ENCODE measurements around the gene HMHB1.

Gene HMHB1

DNA sequence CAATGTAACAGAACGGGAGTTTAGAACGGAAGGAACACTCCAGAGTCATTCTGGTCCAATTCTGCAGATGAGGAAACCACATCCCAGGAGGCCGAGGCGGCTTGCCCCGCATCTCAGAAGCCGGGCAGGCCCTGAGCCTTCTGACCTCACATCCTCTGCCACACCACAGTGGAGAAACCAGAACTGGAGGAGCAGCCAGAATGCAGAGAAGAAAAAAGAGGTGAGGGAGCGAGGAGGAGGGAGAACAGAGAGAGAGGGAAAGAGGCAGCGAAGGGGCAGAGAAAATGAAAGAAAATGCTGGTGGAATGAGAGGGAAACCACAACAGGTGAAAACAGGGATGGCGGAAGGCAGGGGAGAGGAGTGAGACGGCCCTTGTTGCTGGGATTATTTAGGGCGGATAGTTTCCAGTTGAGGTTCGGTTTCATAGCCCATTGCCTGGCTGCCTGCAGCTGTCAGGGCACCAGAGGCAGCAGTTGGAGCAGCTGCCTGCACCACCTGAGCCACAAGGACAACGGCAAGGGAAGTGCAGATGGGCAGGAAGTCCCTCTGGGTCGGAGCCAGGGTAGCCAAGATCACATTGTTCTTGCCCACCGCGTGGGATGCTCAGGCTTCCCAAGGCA lies at the start of gene HMHB1:
Gene HMHB1 (plus strand): TSS at position 77 of the 621 bp plus-strand sequence.
- DNase-seq: no peak

DNA sequence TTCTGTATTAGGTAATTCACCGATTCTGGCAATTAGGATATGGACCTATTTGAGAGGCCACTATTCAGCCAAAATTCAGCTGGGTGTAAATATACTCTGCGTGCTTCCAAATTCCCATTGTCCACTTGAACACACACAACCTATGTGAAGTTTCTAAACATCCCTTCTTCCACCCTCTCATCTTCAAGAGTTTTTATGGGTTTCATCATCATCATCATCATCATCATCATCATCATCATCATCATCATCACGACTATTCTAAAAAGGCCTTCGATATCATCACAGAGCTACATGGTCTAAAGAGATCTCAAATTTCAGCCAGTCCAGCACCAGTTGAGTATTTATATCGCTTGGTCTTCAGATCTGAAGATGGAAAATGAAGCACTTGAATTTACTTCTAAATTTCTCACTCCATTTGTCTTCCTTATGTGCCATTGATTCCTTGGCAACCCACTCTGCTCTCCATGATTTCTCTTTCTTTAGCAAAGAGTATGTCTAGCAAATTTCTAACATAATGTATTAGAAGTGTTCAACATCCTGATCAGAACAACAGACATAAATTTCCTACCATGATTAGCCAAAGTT lies 49.2 kb upstream of the HMHB1 start:
- no peak for DNase-seq

DNA sequence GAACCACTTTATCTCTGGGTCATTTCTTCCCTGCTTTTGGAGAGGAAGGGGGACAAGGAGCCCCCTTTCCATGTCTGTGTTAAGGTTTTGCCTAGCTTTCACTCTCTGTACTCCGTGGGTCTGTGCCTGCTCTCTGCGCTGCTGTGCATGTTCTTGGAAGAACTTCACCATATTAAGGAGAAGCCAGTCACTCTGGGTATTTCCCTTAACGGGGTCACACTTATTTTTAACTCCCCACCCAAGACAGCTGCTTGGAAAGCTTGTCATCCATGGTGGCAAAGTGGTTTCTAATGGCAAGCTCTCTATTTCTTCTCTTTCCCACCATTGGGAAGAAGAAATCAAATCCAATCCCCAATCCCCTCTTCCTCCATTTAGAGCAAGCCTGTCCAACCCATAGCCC lies 44.8 kb upstream of the HMHB1 start:
- DNase-seq: no peak

DNA sequence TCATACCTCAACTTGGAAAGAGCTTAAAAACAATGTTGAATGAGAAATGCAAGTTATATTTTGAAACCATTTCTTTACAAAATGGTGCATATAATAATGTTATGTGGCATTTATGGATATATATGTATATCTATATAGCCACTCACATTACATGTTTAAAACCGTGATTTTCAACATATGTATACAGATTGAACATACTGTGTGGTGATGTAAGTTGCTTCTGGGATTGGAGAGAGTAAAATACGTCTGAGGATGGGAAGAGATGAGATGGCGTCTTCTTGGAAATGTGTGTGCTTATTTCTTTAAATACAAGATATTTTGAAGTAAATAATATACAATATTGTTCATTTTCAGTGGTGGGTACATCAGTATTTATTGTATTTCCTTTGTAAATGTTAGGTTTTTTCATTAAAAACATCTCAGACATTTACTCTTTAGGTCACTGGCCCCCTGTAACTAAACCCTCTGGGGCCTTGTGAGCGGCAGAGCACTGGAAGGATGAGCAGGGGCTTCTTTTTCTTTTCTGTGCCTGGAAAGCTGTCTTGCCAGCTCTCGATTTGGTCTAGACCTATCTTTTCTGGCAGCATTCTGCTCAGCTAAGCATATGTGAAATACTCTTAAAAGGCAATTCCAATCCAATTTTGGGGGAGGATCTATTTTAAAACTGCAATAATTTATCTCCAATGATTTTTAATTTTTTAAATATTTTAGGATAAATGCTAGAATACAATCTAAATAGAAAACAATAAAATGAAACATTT lies 42.8 kb upstream of the HMHB1 start:
- no peak for DNase-seq

DNA sequence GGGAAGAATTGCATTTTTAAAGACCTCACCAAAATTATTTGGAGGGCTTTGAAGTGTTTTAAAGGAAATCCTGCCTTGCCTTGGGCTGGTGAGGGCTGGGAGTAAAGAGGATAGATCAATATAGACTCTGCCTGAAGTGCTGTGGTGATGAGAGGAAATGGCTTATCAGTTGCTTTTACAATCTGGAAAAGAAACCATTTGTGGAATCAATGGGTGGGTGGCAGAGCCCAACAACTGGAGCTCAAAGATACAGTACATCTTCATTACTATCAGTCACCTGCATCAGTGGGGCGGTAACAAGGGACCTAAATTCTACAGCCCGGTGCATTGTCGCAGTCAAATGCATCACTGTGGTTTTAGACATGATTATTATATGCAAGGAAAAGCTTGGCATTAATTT lies 41.5 kb upstream of the HMHB1 start:
- no peak for DNase-seq

DNA sequence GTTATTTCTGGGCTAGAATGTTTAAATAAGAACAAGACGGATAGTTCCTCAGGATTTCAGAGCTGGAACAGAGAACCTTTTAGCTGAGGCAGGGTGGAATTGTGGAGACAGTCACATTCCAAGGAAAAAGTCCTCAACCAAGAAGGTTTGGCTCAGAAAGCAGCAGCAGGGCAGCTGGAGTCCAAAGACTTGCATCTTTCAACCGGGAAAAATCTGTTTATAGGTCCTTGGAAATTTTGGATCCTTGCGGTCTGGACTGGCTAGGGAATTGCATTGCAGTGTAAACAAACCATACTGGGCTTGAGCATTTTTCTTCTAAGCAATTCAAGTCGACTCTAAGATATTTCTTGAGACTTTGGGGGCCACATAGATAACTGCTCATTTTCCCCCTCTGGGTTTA lies 40.8 kb upstream of the HMHB1 start:
- DNase-seq: no peak

DNA sequence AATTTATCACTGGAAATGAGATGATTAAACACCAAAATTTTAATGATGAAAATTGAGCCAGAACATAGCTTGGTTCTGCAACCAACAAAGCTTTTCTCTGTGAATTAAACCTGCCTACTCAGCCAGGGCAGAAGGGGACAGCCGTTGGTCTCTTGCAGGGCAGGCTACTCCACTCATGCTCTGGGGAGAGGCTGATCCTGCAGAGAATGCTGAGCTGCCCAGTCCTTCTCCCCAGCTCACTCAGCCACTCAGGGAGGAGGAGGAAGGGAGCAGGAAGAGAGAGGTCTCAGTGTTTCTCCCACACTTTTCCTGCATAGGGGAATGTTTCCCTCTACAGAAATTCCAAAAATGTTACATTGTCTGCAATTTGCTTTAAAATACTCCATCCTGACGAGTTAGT lies 40.4 kb upstream of the HMHB1 start:
- DNase-seq: no peak

DNA sequence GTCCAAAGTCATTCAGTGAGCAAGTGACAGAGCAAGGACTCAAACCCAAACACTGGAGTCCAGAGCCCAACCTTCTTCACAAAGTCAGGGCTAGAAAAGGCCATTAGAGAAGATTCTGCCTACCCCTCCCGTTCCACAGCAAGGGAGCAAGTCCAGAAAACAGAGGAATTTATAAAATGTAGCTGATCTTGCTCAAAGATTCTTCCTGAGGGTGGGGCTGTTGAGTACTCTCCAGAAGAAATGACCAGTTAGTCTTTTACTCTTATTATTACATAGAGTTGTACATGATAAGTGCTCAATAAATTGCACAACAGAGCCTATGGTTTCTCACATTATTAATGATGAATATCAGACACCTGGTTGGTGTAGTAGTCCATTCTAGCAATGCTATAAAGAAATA lies 39.3 kb upstream of the HMHB1 start:
- DNase-seq: no peak

DNA sequence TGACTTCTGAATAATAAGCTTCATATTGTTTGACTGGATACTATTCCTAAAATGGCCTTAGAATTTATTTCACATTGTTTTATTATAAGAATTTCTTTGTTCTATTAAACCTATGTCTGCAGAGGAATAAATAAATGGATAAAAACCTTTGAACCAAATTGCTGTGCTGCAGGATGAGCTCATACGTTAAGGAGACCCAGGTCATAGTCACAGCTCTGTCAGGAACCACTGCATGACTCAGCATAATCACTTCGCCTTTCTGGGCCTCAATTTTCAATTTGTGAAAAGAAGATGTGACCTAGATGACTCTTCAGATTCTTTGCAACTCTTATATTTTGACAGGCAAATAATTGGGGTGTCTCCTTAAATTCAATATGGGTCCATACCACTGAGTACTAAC lies 36.7 kb upstream of the HMHB1 start:
- no peak for DNase-seq

DNA sequence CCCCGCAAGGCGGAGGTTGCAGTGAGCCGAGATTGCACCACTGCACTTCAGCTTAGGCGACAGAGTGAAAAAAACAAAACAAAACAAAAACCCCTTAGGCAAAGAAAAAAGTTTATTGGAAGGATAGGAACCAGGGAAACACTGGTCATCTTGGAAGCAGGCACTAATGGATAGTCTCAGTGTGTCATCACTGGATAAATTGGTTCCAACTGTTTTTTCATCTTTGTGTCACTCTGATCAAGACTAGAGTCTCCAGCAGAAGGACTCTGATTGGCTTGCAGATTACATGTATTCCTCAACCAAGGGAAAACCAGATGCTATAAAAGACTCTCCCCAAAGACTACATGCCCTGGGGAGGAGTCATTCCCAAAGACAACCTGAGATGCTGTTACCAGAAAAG lies 35.0 kb upstream of the HMHB1 start:
- DNase-seq: no peak

DNA sequence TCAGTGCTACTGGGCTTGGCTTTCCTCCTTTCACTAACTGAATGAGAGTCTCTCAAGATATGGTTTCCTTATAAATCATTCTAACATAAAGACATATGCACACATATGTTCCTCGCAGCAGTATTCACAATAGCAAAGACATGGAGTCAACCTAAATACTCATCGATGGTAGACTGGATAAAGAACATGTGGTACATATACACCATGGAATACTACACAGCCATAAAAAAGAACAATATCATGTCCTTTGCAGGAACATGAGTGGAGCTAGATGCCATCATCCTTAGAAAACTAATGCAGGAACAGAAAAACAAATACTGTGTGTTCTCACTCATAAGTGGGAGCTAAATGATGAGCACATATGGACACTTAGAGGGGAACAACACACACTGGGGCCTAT lies 32.5 kb upstream of the HMHB1 start:
- DNase-seq: no peak

DNA sequence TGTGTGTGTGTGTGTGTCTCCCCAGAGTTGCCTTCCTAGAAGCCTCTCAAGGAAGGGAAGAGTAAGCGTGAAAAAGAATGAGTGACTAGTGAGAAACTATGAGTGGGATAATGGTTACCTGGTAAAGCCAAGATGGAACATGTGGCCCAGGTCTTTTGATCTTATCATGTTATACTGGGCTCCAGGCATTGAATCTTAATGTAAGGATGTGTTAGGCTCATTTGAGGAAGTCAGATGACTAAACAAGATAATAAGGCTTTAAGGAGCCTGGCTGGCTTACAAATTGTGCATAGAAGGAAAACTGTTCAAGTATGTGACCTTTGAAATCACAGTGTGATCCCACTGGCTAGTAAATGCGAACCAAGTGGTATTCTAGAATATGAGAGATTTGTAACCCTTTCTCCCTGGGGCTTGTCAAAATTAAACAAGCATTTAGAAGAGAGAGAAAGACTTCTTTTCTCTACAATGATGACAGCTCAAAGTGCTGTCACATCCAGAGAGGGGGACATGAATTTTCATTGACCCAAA lies 29.9 kb upstream of the HMHB1 start:
- no peak for DNase-seq

DNA sequence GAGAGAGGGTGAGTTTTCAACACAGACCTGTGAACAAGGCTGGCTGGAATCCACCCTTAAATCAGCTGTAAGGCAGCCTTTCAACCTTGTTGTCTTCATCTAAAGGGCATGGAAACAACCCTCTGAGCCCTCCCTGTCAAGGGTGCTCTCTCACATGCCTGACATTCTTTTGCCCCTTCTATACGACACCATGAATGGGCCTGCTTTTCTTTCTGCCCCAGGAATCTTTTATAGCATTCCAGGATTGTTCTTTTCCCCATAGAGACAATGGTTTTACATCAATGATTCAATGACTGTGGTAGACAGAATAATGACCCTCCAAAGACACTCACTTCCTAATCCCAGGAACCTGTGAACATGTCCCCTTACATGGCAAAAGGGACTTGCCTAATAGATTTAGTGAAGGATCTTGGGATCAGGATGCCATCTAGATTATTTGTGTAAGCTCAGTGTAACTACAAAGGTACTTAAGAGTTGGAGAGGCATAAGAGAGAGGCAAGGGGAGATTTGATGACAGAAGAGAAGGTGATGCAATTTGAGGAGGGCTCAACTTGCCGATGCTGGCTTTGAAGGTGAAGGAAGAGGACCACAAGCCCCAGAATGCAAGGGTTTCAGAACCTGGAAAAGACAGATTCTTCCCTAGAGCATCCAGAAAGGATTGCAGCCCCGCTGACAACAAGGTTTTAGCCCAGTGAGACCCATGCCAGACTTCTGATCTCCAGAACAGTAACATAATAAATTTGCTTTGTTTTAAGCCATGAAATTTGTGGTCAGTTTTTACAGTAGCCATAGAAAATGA lies 29.2 kb upstream of the HMHB1 start:
- DNase-seq: no peak

DNA sequence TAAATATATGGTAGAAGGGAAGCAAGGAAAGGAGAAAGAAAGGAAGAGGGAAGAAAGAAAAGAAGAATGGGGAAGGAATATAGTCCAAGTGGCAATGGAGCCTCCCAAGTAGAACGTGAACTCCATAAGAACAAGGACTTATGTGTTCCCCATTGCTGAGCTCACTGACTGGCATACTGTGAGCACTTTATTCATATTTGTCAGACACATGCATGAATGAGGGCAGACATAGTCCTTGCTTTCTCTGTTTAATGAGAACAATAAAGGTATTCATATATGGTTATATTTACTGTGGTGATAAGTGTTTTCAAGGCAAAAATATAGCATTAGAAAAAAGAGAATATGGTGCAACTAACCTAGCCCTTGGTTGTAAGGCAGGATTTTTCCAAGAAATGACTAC lies 23.6 kb upstream of the HMHB1 start:
- DNase-seq: no peak

DNA sequence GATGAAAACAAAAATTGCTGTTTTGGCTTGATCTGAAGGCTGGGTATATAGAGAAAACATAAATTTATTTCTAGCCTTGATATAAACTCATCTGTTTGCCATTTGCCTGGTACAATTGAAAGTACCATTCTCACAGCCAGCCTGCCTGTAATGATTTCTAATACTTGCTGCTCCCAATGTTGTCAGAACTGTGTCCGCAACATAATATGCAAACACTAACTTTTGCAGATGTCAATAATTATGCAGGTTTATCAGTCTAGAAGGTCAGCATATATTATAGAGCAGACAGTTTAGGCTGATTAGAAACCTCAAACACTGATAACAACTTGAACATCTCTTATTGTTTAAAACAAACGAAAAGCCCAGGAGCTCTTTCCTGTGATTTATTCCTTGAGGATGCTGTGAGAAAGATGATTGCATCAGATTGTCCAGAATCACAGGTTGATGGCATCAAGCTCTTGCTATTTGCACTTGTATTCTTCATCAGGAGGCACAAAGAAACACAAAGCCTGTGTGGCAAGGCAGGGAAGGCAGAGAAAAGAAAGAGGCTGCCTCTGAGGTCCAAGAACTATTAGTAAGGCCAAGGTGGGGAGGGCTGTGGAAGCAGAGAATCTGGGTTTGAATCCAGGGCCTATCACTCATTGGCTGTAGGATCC lies 21.4 kb upstream of the HMHB1 start:
- DNase-seq: no peak

DNA sequence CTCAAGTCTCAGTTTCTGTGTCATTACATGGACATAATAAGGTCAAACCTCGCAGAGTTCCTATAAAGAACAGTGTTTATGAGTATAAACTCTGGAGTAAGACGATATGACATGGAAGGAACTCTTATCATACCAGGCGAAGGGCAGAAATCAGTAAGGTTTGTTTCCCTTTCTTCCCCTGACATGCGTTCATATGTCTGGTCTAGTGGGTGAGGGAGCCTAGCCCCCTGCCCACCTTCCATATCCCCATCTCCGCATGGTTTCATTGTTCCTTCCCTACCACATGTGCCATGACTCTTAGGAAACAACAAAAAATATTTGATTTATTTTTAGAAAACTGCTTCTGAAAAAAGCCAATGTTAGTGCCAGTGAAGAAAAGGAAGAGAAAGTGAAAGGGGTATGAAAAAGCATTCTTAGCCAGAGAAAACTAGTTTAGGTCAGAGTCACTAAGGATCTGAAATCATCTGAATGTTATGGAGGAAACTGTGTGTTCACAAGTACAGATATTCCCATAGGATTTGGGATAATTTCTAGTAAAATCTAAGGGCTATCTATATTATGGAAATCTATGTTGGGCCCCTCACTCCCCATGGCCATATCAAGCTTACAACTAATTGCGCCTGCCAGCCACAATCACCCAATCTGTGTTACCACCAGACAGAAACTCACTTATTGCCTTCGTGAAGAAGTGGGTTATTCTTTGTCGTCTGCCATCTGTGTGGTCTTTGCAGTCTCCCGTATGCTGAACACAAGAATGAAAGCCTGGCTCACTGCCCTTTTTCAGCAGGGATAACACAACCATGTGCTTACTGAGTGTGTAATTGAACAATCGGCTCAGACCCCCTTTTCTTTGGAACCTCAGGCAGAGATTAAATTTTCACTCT lies 19.9 kb upstream of the HMHB1 start:
- no peak for DNase-seq

DNA sequence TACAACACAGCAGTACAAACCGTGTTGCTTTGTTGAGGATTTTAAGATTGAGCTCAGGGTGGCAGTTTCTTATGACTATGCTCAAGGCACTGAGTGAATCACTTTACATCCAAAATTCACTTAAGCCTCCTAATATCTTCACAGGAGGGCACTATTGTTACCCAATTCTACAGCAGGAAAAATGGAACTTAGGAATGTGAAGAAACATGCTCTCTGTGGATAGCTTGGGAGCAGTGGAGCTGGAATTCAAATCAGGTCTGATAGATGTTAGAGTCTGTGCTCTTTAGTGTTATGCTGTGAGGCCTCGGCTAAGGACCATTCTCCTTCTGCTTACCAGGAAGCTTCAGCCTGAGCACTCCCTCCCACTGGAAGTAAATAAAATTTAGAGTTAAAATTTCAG lies 18.7 kb upstream of the HMHB1 start:
- no peak for DNase-seq

DNA sequence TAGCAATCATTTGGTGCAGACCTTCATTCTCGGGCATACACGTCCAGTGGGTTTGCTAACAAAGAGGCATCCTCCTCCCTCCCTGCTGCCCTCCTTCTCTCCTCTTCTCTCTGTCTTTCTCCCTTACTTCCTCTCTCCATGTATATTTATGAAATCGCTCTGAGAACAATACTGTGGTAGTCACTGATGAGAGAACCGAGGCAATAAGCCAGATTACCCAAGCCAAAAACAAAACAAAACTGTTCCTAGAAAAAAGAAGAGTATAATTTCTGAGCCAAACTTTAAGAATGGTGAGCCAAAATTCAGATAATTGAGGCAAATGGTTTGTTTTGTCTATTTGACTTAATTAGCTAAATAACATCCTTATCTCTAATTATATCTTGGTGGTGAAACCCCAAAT lies 15.8 kb upstream of the HMHB1 start:
- DNase-seq: no peak

DNA sequence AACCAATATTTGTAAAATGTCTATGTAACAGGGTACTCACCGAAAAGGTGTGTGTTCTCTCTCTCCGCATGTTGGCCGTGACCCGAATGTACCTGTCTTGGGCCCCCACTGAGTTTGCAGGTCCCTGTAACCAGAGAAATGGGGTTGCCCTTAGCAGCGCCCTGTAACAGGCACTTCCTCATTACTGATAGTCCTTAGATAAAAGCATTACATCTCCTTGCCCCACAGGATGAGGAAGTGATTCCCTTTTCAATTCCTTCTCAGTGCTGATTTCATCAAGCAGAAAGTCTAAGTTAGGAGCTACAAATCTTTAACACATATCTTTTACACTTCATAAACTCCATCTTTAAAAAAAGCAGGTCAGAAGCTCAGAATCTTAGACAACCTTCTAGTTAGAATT lies 15.2 kb upstream of the HMHB1 start:
- no peak for DNase-seq

DNA sequence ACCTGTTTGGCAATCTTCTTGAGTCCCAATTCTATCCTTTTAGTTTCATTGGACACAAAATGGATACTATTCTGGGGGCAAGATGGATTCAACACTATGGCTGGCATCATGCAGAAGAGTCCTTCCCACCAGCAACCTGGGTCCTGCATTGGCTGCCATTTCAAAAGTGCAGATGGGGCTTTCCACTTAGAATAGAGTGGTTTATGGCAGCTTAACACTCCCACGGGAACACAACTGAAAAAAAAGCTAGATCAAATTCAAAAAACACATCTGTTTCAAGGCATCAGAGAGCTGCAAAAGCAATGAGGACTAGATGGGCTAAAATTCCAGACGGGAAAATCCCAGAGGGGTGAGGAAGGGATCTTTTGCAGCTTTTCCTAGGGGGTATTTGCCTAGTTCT lies 11.2 kb upstream of the HMHB1 start:
- no peak for DNase-seq

DNA sequence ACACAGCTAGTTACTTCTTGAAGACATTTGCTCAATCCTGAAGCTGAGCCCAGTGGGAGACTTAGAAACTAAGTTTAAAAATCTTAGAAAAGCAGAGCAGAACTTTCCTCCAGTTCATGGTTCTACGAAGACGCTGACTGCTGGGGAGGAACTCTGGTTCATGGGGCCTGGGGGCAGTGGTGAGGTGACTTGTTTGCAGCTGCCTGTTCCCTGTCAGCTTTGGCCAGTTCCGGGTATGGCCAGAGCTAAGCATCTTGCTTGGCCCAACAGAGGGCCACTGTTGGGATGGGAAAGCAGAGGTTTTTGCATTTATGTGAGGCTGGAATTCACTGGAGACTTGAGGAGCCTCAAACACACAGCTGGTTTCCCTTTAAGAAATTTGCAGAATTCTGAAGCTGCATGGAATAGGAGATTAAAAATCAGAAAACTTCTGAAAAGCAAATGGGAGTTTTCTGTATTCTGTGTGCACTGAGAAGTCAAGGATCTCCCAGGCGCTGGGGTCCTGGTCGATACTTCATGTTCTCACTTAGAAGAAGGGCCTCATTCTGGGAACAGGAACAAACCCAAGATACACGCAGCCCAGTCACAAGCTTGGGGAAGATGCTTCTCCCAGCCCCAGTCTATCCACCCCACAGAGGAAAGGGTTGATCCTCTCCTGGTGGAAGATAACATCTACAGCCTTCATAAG lies 10.6 kb upstream of the HMHB1 start:
- no peak for DNase-seq

All from CD4-positive, alpha-beta T cell treated with Interleukin-17A for 4 hours (primary cell).